Breast epithelium (tissue), 3 donors: ENCODE results near the gene ZCCHC14.

Source experiments
- CTCF ChIP-seq, 3 donors: fragments of 450-650 bp; IDR thresholded peaks; one replicate each; pipeline ENCODE4 v1.5.1; 2016 to 2017; ENCODE audit warnings: antibody characterized with exemption in 3 of 3, mild to moderate bottlenecking in 3 of 3, moderate library complexity in 3 of 3
- POLR2A ChIP-seq: fragments of 450-650 bp; IDR thresholded peaks from one replicate; pipeline ENCODE4 v1.6.1; 2016; ENCODE audit warnings: antibody characterized with exemption, mild to moderate bottlenecking, moderate library complexity
- POLR2AphosphoS5 ChIP-seq, 3 donors: sonication (generic); formaldehyde crosslinking; IDR thresholded peaks; one replicate each; pipeline ENCODE4 v1.6.1; 2017; ENCODE audit warnings: antibody characterized with exemption in 3 of 3

GRCh38 chr16:87459027-87459426 lies 33.8 kb downstream of the ZCCHC14 start:
- TF ChIP-seq POLR2A (no peak), CTCF (IDR thresholded peaks at IDR 0.05) (no peak), POLR2AphosphoS5 (IDR thresholded peaks at IDR 0.05) (no peak)
